ENCODE data around the gene ZFYVE19.

DNA sequence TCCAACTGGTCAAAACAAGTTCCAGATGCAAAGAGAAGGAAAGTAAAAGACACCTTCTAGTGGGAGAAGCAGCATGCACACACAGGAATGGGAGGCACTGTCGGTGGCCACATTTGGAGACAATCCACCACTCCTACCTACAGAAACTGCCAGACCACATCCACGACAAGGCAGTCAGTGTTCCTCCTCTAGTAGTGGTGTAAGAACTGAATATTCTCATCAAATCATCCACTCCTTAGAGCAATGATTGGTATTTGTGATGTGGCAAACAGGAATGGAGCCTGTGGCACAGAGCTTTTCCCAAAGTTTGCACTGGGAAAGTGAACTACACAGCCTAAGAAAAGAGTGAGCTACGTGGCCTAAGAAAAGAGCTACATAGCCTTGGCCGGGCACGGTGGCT lies 31.9 kb downstream of the ZFYVE19 start:
- TF ChIP-seq, protein P1, sequence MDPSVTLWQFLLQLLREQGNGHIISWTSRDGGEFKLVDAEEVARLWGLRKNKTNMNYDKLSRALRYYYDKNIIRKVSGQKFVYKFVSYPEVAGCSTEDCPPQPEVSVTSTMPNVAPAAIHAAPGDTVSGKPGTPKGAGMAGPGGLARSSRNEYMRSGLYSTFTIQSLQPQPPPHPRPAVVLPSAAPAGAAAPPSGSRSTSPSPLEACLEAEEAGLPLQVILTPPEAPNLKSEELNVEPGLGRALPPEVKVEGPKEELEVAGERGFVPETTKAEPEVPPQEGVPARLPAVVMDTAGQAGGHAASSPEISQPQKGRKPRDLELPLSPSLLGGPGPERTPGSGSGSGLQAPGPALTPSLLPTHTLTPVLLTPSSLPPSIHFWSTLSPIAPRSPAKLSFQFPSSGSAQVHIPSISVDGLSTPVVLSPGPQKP (IDR thresholded peaks at IDR 0.05; ENCODE audit: borderline replicate concordance, low read depth, low read length) = no peak
- TF ChIP-seq POLR2A (IDR thresholded peaks at IDR 0.05; ENCODE audit: low read depth, low read length) (no peak), CEBPB (IDR thresholded peaks at IDR 0.05; ENCODE audit: low read depth, low read length) (no peak), MAFK (IDR thresholded peaks at IDR 0.05; ENCODE audit: low read depth, low read length) (no peak)
- TF ChIP-seq, protein P2, sequence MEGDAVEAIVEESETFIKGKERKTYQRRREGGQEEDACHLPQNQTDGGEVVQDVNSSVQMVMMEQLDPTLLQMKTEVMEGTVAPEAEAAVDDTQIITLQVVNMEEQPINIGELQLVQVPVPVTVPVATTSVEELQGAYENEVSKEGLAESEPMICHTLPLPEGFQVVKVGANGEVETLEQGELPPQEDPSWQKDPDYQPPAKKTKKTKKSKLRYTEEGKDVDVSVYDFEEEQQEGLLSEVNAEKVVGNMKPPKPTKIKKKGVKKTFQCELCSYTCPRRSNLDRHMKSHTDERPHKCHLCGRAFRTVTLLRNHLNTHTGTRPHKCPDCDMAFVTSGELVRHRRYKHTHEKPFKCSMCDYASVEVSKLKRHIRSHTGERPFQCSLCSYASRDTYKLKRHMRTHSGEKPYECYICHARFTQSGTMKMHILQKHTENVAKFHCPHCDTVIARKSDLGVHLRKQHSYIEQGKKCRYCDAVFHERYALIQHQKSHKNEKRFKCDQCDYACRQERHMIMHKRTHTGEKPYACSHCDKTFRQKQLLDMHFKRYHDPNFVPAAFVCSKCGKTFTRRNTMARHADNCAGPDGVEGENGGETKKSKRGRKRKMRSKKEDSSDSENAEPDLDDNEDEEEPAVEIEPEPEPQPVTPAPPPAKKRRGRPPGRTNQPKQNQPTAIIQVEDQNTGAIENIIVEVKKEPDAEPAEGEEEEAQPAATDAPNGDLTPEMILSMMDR (conservative IDR thresholded peaks at IDR 0.05; ENCODE audit: low read depth, low read length) = no peak
- TF ChIP-seq, protein P3, sequence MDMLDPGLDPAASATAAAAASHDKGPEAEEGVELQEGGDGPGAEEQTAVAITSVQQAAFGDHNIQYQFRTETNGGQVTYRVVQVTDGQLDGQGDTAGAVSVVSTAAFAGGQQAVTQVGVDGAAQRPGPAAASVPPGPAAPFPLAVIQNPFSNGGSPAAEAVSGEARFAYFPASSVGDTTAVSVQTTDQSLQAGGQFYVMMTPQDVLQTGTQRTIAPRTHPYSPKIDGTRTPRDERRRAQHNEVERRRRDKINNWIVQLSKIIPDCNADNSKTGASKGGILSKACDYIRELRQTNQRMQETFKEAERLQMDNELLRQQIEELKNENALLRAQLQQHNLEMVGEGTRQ (IDR thresholded peaks at IDR 0.05; ENCODE audit: low read depth, low read length) = no peak
